Superior temporal gyrus (tissue), 1 donor: ENCODE measurements around the gene HEPACAM2.
A peak's percentile ranks its signal among the peaks of the same experiment; 100 is the strongest.

Experiments used
- DNase-seq: peaks from one replicate; pipeline ENCODE4 v3.0.0-alpha.2; 2016; ENCODE audit errors: extremely low spot score

HEPACAM2 gene

DNA sequence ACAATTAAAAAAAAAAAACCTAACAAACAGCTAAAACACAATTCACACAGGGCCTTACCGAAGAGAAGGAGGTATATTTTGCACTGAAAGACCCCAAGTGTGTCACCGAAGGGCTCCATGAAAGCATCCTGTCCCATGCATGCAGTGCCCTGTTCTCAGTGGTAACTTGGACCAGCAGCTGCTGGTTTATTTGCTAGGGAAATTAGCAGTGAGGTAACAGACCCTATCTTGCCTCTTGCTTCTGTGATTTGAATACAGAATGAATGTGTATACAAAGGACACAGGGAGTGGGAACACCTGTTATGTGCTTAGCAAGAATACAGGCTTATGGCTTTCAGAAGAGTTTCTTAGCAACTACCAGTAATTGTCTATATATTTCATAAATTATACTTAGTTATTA lies at the start of gene HEPACAM2:
Gene HEPACAM2 (minus strand): TSS at position 160 of the 400 bp plus-strand sequence.
- DNase-seq, result no peak

DNA sequence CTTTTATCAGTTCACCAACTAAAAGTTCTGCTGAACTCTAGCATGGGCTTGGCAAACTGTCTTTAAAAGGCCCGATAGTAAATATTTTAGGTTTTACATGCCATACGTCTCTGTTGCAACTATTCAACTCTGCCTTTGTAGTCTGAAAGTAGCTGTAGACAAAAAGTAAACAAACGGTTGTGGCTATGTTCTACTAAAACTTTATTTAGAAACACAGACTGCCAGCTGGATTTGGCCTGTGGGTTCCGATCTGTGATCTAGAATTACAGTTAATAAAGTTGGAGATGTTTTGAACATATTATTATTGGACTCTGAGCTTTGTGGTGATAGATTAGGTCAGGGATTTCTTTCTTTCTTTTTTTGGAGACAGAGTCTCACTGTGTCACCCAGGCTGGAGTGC lies 39.0 kb upstream of the HEPACAM2 start:
- no peak for DNase-seq

DNA sequence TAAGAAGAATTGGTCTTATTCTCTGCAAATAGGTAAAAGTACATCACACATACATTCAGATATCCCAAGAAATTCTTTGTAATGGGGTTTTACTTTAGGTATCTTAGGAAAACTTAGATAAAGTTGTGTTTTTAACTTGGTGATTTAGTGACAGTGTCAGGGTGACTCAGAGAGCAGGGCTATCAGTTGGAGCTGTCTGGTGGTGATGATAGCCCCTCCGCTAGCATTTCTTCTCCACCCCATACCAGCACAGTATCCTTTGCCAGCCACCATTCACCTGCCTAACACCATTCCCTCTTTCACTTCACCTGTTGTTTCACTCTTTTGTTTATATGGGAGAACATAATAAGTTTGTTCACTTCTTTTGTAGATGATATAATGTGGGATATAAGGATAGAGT lies 36.3 kb upstream of the HEPACAM2 start:
- no peak for DNase-seq

DNA sequence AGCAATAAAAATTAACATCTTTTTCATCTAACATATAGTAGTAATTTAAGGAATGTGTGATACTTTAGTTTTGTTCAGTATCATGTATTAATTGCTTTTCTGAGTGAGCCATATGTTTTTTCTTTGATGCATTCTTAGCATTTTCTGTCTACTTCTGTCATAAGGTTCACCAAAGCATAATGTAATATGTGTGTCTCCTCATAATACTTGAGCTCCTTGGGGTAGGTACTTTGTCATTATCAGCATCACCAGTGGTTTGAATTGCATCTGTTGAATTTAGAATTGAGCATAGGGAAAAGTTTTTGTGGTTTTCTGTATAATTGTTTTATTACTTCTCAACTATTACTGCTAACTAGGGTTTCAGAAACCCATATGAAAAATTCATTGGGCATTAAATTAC lies 32.4 kb upstream of the HEPACAM2 start:
- DNase-seq, result no peak

DNA sequence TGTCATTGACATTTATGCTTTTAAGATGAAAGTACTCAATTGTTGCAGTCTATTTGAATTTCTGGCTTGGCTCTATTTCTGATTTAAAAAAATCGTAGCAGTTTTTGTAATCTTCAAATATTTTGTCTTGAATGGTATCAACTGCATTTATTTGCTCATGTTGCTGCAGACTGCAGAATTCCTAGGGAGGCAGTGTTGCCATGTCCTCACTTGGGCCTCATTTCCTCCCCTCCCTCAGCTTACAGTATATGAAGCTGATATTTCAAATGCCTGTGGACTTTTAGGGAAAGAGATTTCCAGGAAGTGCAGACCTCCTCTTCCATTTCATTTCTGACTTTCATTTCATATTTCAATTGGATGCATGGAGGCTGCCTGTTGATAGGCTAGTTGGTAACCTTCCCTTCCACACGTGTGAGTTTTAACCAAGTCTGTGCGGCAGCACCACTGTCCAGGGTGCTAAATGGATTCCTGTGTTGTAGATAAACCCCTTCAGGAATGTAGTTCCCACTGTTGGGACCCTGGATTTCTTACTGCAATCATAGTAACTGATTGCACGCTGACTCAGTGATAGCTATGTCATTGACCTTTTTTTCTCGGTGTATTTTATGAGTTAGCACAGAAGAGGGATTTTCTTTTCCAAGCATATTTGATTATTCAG lies 23.4 kb upstream of the HEPACAM2 start:
- no peak for DNase-seq

DNA sequence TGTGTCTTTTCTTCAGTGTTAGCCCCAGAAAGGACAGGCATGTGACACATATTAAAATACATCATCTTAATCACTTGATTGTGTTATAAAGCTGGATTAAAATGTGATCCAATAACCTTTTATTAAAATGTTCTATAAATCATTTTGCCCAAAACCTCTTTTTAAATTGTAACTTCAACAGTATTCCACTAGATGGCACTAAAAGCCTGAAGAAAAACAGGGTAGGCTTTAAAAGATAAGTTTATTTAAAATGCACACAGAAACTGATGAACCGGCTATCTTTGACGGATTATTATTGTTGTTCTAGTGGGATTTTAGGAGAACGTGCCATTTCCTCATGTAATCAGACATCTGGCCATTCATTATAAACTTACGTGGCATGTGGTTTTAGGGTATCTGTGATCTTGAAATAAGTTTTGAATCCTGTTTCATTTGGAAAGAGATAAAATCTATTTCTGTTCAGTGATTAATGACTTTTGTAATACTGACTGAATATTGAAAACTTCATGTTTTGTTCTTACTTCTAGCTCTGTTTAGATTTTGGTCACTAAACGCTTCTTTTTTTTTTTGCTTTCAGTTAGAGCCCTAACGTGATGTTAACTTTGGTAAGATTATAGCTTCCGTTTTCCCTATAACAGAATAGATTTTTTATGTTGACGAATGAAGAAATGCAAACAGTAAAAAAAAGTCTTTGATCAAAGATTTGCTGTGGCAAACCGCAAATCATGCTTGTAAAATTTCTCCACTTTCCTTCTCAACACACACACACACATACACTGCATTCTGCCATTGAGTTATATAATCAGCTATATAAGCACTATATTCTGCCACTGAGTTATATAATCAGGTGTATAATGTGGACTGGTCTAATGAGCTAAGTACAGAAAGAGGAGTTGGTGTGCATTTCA lies 19.5 kb upstream of the HEPACAM2 start:
- peak; percentile 82 for DNase-seq

DNA sequence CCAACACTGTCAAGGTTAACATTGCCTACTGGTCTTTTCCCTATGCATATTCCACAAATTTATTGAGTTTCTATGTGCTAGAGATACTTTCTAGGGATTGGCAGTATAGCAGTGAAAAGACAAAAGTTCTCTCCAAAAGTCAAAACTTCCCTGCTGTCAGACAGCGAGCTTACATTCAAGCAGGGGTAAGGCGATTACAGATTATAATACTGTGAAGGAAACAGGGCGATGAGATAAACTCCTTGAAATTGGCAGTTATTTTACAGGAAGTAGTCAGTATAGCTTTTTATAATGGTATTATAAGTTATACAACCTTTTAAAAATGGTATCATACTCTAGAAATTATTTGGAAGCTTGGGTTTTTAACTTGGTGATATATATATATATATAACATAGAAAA lies 15.8 kb upstream of the HEPACAM2 start:
- no peak for DNase-seq

DNA sequence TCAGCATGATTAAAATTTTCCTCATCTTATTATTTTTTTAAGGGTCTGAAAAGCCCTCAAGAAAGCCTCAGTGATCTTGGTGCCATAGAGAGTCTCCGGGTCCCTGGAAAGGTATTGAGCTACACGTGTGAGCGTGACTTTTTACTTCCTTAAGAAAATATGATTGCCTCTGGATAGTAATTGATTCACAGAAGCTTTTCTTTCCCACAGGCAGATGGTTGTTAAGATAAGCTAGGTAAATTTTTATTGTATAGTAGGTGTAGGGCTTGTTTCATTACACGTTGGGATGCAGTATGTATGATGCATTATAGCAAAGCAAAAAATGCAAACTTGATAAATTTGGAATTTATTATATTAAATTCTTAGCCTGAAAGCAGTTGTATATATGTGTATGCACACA lies 13.6 kb upstream of the HEPACAM2 start:
- no peak for DNase-seq

DNA sequence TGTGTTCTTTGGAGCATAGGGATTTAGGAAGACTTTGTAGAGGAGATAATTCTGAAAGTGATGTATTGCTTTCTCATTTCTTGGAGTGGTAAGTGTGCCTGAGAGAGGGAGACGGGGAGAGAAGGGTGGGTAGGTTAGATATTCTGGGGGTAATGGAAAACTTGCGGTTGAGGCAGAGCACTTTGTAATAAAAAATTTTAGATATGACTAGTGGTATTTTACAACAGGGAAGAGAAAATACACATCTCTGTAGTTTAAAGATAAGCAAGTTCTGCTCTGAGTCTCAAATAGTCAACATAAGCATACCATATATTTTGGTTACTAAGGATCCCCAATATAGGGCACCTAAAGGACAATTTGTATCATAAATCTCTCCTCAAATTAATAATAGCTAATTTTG lies 12.5 kb upstream of the HEPACAM2 start:
- no peak for DNase-seq

DNA sequence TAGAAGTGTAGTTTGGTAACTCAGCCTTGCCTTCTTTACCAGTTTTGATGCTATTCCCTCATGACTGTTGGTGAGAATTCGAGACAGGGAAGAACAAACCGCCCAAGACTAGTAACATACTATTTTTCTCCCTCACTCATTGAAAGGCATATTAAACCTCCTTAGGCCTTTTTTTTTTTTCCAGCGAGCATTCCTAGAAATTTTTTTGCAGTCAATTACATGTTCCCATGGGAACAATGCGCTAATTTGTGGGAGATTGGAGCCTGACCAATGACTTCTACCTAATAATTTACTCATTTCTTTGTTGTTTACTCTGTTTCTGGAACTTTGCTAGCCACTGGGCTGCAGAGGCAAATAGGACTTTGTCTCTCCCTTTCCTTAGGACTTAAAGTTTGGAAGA lies 11.9 kb upstream of the HEPACAM2 start:
- no peak for DNase-seq

DNA sequence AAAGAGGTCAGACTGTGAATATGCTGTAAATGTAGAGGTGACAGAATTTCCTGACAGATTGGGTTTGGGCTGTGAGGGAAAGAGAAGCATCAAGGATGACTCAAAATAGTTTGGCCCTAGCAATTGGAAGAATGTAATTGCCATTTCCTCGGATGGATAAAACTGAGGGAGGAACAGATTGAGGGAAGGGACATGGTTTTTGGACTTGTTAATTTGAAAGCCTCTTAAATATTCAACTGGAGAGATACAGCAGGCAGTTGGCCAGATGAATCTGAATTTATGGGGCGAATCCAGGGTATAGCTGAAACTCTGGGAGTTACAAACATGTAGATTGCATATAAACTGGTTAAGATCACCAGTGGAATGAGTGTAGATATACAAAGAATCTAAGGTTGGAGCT lies 9.3 kb upstream of the HEPACAM2 start:
- DNase-seq, result no peak

DNA sequence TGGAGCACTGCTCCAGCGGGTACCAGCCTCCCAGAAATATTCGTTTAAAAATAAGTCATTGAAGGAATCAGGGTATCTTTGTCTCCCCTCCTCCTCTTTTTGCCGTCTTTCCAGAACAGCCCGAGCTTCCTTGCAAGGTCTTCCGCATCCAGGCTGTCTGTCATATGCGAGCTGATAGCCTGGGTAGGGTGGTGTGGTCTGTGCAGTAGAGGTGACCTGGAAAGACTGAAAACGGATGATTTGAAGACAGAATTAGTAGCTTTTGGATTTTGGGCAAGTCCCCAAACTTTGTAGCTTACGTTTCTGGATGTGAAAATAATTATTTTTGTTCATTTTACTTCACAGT lies 6.4 kb upstream of the HEPACAM2 start:
- DNase-seq, result no peak

DNA sequence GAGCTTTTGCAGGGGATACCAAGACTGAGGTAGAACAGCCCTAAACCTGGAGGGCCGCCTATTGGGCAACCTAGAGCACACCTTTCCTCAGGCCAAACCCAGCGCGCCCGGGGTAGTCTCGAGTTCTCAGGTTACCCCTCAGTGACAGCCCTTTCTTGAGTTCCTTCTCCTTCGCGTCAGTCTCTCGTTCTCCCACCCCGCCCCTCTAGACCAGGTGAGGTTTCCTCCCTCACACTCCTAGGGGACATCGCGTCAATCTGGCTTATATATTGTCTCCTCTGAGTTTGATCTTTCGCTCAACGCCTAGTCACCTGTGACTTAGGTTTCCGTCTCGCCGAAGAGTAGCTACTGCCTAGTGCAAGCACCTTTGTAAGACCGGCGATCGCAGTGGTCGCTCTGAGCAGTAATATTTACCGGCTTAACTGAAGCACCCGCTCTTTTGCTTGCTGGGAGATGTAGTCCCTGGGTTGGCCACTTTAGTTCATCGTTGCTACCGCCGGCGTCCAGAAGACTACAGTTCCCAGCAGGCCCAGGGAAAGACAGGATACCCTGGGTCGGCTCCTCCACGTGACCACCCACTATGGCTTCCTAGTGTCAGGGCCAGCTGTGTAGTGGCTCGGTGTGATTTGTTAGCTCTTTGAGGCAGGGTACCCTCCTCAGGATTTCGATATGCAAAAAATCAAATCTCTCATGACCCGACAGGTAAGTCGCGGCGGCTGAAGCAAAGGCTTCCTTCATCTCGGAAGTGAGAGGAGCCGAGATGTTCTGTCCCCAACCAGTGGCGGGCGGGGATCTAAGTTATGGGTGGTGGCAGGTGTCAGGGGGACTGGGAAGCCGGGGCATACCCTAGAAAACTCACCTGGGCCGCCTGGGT lies 5.8 kb upstream of the HEPACAM2 start, which contains the start of gene VPS50:
Gene VPS50 (plus strand): TSS at position 568 of the 874 bp plus-strand sequence. CDS start 102 bp downstream, at position 670.
- DNase-seq, result peak; percentile 99

DNA sequence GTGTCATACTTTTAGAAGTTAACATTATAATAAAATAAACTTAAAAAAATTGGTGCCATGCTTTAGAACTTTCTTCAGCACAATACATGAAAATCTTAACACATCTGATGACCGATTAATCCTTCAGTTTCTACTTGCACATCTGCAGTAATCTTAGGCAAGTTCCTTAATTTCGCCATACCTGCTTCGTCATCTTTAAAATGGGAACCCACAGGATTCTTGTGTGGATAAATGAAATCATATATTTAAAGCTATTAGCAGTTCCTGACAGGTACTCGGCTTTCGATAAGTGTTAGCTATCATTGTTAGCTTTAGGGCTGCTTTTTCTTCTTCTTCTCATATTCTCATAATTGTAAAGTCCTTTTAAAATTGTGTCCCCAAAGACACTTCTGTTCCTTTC lies 5.0 kb upstream of the HEPACAM2 start:
- no peak for DNase-seq

DNA sequence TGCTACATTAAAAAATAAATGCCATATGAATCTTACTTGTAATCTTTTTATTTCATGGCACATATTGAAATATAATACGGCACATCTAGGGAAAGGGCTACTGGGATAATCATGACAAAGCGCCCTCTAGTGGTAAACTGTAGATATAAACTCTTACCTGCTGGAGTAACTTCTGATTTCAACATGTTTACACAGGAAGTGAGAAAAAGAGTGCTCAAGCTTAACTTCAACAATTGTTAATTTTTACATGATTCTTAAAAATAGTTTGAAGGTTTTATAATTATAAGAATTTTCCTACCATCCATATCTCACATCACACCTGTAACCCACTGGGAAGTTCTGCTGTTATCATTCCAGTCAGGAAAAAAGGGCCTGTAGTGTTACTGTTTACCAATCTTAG lies 2.0 kb upstream of the HEPACAM2 start:
- peak; percentile 83 for DNase-seq

DNA sequence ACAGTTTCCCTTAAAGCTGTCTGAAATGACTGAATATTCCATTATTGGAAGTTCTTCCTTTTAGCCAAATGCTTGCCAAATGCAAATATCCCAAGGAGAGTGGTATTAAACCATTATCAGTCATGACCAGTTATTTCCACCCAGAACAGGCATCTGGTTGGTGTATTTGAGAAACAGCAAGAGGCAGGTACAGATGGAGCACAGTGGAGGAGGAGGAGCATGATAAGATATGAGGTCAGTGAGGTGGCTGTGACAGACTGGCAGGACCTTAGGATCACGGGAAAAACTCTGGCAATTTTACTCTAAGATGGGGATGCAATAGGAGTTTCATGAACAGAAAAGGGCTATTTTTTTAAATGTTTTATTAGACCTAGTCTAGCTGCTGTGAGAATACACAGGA lies 6.4 kb downstream of the HEPACAM2 start:
- DNase-seq, result no peak

DNA sequence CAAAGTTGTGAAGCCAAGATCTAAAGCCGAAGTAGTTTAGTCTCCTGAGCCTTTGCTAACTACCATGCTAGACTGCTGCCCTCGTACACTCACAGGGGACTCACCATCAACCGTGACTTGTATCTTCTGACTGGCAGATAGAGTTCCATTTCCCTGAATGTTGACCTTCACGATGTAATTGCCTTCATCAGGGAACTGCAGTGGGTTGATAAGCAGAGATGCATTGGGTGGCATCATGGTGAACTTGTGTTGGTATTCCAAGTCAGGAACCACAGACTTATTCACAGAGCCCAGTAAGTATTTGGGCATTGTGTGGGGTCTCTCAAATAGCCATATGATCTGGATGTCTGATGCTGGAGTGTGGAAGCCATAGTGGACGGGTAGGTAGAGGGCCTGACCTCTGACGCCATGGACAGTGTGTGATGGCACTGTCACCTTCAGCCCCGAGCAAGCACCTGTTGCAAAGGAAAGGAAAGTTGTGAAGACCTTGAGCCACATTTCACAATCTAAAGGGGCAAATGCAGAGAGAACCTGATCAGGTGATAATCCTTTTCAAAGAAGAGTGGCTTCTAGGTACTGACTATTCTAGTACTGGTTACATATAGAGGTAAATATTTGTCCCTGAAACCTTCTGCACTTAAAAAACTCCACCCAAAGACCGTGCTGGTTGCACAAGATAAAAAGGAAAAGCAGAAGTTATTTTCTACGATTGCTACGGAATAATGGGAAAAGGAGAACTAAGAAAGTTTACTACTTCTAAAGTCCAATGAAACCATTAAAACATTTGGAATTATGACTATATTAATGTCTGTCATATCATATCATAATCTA lies 7.1 kb downstream of the HEPACAM2 start:
- DNase-seq, result no peak

DNA sequence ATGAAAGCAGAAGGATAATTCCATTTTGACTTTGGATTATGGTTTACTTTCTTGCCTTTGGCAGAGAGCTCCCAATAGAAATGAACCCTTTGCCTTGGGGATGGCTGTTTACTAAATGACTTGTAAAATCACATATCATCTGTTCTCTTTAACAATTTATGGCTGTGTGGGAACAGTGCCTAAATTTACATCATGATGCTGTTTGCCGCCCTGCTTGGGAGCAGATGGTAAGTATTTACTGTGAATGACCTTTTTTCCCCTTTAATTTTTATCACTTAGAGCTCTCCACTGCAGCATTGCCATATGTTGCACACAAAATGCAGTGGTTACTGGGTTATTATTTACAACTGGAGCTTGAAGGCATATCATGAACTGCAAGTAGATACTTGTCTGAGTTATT lies 13.4 kb downstream of the HEPACAM2 start:
- DNase-seq, result no peak

DNA sequence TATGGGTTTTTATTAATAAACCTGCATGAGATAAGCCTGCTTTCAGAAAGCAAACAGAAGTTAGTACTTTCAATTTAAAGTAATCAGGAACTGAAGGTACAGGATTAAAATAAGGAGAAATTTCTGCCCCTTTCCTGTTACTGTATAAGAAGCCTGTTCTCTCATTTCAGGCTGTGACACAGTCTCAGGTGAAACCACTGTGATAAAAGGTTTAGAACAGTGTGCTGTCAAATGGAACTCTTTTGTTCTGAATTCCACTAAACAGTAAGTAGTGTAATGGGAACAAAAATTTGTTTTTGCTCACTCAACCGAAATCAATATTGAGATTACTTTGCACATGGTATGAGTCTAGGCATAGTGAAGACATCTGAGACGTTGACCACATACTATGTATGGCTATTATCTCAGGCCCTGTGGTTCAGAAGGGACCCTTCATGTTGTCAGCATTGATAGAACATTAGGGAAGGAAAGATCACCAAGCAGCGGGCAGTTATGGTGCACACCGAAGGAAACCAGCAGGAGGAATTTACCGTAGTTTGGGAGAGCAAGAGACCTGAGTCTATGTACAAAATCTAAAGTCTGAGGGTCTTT lies 14.9 kb downstream of the HEPACAM2 start:
- no peak for DNase-seq

DNA sequence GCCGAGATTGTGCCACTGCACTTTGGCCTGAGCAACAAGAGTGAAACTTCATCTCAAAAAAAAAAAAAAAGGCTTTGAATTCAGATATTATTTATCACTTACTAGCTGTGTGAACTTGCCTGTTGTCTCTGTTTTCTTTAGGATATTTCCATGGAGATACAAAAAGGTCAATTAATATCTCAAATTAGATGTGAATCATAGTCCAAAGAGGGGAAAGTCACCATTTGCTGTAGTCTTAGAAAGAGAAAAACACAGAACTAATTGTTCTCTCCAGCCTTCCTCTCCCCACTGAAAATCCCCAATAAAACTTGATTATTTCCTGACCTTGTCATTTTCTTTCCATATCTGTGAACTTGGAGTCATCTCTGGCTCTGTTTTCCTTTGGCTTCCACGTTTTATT lies 21.2 kb downstream of the HEPACAM2 start:
- no peak for DNase-seq

DNA sequence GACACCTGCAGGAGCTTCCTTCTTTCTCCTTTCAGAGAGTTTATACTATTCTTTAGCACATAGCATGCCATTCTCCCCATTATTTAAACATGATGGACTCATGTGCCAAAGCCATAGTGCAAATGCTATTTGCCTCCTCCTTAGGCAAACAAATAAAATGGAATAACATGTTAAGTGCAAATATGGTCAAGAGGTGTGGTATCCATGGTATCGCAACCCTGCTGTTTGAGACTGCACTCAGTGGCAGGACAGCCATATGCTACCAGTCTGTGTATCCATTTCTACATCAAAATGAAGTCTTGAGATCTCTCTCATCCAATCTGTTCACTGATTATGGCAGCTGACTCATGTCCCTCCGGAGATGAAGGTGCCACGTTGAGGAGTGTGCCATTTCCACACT lies 22.8 kb downstream of the HEPACAM2 start:
- DNase-seq, result no peak
